HT-29 (cell line): ENCODE measurements around the gene PPIL4. TPM values are rescaled to one million over a fixed set of nuclear protein-coding genes. Genes with fewer than 3 reads are reported as not detected.

Experiments used
- DNase-seq: peaks from one replicate; pipeline ENCODE4 v3.0.0-alpha.2; 2015; ENCODE audit warnings: low spot score
- small RNA-seq: library from RNA; depleted of rRNA; stranded (forward); fragments of <200 nt; gene quantifications from one replicate; pipeline ENCODE3, GENCODE V24; 2014
- total RNA-seq: library from RNA; depleted of rRNA; stranded (reverse); fragments of >200 nt; shearing (Covaris generic); gene quantifications from 2 replicates; pipeline ENCODE4 v1.2.3, GENCODE V29; 2014; rRNA removed

PPIL4 gene
- total RNA-seq, 1 experiment from 2014 or later: 8.6 TPM

- no peak for DNase-seq
These were observed 86.1 kb downstream of the PPIL4 start for GRCh38 chr6:149459761-149460160.

- no peak for DNase-seq
These were observed 87.0 kb downstream of the PPIL4 start for GRCh38 chr6:149458806-149459205.

DNA sequence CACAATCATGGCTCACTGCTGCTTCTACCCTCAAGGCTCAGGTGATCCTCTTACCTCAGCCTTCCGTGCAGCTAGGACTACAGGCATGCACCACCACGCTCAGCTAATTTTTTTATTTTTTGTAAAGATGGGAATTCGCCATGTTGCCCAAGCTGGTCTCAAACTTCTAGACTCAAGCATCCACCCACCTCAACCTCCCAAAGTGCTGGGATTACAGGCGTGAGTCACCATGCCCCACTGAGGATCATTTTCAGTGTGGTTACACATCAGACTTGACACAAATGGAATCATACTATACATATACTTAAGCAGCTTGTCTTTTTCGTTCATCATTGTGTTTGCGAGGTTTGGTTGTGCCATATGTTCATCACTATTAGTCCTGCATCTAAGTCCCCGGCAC, 87.6 kb downstream of the PPIL4 start:
- no peak for DNase-seq

- DNase-seq: no peak
These were observed 88.4 kb downstream of the PPIL4 start for GRCh38 chr6:149457316-149457884.

DNA sequence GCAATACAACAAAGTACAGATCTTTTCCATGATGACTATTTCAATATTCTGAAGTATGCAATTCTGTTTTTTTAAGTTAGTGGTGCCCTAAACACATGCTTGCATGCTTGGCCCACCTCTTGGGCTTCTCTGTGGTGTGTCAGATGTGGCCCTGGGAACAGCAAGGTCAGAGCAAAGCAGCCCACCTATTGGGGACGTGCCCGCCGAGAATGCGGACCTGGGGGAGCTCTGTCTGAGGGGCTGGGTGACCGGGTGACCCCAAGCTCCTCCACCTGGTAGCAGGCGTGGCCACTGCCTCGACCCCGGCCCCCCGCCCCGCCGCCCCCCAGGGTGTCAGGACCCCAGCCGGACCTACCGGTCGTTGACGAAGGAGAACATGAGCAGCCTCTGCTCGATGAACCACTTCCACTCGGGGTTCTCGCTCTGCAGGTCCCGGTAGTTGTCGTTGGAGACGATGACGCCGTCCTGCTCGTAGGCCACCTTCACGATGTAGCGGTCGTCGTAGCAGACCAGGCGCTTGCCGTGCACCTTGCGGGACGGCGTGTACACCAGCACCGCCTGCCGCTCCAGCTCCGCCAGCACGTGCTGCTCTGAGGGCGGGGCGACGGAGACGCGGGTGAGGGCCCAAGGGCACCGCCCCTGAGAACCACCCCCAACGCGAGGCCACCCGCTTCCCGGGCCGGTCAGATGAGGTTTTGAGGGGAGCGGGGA, 89.4 kb downstream of the PPIL4 start:
- DNase-seq: no peak

- DNase-seq: no peak
These were observed 90.7 kb downstream of the PPIL4 start for GRCh38 chr6:149455031-149455732.

Small RNA genes within 50 kb of the gene (small RNA-seq; reads per million reads assigned to genes)
- gene RF00410 (not detected), gene RNU7-3P (not detected)

Other genes starting within 250 kb of the PPIL4 start
- gene TAB2, start 228.3 kb downstream of the PPIL4 start, total RNA-seq: 7.9 and 11.7 TPM in 2 replicates
- gene SUMO4, start 145.8 kb downstream of the PPIL4 start, total RNA-seq: 0.31 and 0.44 TPM in 2 replicates
- not detected in 2 replicates for gene ZC3H12D, start 61.0 kb downstream of the PPIL4 start, total RNA-seq
- gene GINM1, start 20.3 kb upstream of the PPIL4 start, total RNA-seq: 11.9 and 14.8 TPM in 2 replicates
- 7.6 and 10.0 TPM in 2 replicates for gene KATNA1, start 102.7 kb upstream of the PPIL4 start, total RNA-seq
- gene LATS1, start 172.1 kb upstream of the PPIL4 start, total RNA-seq: 9.2 and 9.4 TPM in 2 replicates
- gene NUP43, start 200.5 kb upstream of the PPIL4 start, total RNA-seq: 14.0 and 15.0 TPM in 2 replicates
- gene PCMT1, start 203.7 kb upstream of the PPIL4 start, total RNA-seq: 83.7 and 100 TPM in 2 replicates